Measurements from ENCODE around the gene TASOR.

TASOR gene

DNA sequence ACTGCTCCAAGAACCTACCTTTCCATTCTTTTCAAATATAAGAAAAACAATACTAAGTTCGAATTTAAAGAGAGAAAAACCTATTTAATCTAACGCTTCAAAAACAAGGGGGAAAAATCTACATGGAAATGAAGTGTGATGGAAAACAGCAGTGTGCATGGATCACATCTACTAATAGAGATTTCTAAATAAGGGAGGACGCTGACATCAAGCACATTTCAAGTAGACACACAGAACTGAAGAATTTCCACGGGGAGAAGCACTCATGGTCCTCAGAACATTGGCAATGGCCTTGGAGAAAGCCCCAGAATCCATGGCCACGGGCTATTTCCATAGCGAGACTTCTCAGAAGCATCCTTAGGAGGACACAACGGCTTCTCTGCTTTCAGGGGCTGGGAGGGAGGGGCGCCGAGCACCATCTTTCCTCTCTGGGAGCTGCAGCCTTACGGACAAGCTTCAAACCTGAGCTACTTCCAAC, 1.0 kb downstream of the TASOR start:
- no peak for DNase-seq

DNA sequence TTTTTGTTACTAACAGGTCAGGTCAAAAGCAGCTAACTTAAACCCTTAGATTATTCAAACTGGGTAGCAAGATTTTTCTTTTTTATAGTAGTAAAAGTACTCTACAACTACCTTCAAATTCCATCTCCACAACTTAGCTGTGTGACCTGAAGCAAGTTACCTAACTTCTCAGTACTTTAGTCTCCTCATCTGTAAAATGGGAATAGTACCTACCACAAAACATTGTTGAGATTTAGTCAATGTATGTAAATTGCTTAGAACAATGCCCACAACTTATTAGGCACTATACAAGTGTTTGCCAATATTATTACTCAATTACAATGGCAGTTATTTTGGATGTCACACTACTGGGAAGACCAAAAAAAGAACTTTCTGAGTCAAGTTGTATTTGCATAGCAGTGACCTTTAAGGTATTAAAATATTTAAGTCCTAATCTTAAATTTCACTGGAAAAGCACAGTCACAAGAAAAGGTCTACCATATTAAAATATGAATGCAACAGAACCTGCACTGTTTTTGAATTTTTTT, 2.9 kb downstream of the TASOR start:
- DNase-seq = no peak

DNA sequence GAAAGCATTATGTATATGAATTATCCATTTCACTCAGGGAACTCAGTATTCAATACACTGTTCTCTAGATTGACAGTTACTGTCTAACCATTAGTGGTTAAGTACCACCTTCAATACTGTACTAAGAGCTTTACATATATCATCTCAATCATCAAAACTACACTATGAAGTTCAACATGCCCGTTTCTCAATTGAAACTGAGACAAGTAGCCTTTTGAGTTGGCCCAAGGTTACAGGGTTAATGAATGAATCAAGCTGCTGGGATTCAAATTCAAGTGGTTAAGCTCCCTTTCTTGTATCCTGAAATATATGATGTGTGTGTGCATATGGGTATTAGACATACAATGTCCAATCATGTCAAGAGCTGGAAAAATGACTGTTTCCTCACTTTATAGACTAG, 5.8 kb downstream of the TASOR start:
- no peak for DNase-seq

DNA sequence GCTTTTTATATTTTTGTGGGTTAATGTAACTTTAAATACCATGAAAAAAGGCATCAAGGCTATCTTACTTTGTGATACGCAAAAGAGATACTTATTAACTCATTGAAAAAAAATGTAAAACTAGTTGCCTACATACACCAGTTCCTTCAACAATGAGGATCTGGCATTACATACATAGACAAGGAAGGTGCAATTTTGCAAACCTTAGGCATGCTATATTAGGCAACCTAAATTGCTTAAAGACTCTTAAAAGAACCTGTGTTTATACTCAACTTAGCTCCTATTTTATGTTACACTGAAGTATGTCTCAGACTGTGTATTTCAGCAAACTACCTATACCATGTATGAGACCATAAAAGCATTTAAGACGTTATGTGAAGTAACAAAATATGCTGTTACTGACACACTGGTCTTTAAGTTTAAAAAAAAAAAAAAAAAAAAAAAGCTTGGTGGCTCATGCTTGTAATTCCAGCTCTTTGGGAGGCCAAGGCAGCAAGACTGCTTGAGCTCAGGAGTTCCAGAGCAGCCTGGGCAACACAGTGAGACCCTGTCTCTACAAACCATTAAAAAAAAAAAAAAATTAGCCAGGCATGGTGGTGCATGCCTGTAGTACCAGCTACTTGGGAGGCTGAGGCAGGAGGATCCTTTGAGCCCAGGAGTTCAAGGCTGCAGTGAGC, 9.1 kb downstream of the TASOR start:
- DNase-seq = no peak

DNA sequence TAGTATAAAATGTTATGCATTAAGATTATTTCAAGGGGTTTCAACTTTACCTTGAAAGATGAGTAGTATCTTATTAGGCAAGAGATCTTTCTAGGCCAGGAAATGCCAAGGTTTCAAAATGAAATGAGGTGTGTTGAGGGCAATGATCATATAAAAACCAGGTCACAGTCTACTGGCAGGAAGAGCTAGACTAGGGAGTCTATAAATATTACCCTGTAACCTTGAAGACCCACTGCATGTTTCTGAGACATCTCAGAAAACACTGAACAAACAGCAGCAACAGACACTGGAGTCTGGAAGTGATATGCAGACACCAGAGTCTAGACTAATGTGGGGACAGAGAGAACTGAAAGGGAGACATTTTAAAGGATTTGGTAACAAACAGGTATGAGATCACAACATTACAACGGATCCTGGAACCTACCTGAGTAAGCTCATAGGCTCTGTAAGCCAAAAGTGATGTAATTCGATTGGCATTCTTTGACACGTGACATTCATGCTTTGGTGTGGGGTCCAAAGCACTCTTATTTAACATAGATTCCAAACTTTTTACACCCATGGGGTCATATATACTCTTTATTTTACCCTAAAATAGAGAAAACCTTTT, 15.0 kb downstream of the TASOR start:
- DNase-seq = no peak

DNA sequence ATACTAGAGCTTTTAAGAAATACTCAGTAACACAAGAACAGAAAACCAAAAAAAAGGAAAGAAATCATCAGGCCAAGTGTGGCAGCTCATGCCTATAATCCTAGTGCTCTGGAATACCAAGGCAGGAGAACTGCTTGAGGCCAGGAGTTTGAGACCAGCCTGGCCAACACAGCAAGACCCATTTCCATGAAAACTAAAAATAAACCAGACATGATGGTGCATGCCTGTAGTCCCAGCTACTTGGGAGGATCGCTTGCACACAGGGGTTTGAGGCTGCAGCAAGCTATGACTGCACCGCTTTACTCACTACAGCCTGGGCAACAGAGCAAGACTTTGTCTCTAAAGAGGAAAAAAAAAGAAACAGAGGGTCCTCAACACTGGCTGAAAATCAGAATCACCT, 18.2 kb downstream of the TASOR start:
- DNase-seq = no peak

DNA sequence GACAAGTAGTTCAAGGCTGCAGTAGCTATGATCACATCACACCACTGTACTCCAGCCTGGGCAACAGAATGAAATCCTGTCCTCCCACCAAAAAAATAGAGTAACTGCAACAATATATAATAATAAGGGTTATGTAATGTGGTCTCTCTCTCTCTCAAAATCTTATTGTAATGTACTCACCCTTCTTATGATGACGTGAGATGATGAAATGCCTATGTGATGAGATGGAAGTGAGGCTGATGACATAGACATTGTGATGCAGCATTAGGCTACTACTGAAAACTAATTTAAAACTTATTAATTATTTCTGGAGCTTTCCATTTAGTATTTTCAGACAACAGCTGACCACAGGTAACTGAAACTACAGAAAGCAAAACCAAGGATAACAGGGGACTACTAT, 27.4 kb downstream of the TASOR start:
- no peak for DNase-seq

DNA sequence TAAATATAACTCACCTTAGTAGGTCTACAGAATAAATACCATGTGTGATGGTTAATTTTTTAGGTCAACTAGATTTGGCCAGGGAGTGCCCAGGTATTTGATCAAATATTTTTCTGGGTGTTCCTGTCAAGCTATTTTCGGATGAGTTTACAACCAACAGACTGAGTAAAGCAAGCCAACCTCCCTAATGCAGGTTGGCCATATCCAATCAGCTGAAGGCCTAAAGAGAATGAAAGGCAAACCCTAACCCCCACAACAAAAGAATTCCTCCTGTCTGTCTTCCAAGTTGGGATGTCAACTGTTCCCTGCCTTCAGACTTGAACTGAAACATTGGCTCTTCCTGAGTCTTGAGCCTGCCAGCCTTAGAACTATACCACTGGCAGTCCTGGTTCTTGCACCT, 28.6 kb downstream of the TASOR start:
- no peak for DNase-seq

DNA sequence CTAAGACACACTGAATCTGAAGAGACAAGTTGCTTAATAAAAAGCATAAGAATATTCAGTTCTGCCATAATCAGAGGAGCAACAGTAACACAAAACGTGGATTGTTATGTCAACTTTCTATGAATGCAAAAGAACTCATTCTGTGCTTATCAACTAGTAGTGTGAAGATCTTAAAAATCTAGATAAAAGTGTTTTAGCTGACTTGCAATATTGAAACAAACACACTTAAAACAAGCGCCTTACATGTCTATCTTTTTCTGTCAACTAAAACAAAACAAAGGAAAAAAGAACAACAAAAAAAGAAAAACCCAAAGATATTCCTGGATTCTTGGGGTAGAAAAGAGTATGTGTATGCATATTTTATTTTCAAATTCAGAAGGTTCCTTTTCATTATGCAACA, 37.7 kb downstream of the TASOR start:
- no peak for DNase-seq

DNA sequence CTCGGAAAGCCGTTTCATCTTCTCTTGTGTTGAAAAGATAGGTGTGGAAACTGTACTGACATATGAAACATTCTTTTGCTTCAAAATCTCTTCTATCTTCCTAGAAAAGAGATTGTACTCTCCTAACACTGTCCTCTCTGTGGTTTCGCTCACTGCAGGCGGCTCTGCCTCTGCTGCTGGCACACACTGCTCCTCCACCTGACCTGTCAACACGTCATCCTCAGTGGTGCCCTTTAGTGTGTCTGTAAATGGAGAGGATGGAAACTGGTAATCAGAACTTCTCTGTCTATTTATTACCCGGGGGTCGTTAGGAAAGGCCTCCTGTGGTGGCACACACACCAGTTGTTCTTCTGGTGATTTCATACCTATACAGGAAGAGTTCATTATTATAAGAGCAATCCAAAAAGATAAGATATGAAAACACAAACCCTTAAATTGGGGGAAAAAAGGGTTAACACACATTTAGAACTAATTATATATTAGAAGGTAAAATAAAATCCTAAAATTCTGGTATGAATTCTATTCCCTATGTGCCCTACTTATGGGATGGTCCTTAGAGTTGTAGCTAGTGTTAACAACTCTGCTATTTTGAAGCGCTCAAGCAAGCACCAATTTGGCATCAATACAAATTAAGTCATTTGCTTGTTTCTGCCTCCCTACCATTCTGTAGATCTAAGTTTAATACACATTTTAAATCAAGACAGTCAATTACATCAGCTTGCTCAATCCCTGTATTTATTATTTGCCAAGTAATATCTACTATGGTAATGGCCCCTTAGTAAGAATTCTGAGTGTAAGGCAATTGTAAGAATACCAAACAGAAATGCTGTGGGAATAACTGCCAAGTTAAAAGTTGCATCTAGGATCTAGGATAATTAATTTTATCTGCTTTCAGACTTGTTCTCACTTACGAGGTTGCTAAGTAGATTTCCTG, 49.2 kb downstream of the TASOR start:
- no peak for DNase-seq

Data from CD4-positive, alpha-beta T cell treated with Interferon gamma for 1 hour (primary cell).